ENCODE data around the gene GAPDHS.

Gene GAPDHS

GRCh38 chr19:35560271-35560670 lies 27.0 kb downstream of the GAPDHS start:
- TF ChIP-seq, protein P1, sequence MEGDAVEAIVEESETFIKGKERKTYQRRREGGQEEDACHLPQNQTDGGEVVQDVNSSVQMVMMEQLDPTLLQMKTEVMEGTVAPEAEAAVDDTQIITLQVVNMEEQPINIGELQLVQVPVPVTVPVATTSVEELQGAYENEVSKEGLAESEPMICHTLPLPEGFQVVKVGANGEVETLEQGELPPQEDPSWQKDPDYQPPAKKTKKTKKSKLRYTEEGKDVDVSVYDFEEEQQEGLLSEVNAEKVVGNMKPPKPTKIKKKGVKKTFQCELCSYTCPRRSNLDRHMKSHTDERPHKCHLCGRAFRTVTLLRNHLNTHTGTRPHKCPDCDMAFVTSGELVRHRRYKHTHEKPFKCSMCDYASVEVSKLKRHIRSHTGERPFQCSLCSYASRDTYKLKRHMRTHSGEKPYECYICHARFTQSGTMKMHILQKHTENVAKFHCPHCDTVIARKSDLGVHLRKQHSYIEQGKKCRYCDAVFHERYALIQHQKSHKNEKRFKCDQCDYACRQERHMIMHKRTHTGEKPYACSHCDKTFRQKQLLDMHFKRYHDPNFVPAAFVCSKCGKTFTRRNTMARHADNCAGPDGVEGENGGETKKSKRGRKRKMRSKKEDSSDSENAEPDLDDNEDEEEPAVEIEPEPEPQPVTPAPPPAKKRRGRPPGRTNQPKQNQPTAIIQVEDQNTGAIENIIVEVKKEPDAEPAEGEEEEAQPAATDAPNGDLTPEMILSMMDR (IDR thresholded peaks at IDR 0.05; ENCODE audit: low read depth, low read length): no peak
- TF ChIP-seq EZH2phosphoT487 (IDR thresholded peaks at IDR 0.05; ENCODE audit: low read depth): no peak
- Histone ChIP-seq H3K9ac (ENCODE audit: low read length) (no peak overlapping the region), H3K4me1 (ENCODE audit: low read length) (peaks cover 14% of the 10 kb centered on the region), H3K4me2 (ENCODE audit: low read length) (no peak overlapping the region), H3K27ac (ENCODE audit: low read length) (no peak overlapping the region), H3K27me3 (ENCODE audit: low read depth, low read length) (peaks cover 21% of the 10 kb centered on the region), H4K20me1 (ENCODE audit: insufficient read depth, low read length) (no peaks in the 10 kb centered on the region), H3K36me3 (replicated peaks; ENCODE audit: low read depth, low read length) (no peaks in the 10 kb centered on the region), H3K4me3 (ENCODE audit: low read length) (no peak overlapping the region), H3K79me2 (ENCODE audit: low read length) (no peaks in the 10 kb centered on the region), H3K9me3 (ENCODE audit: insufficient read depth, low read length) (no peaks in the 10 kb centered on the region), H2AFZ (ENCODE audit: low read depth, low read length) (no peak overlapping the region)

GRCh38 chr19:35560677-35561076 lies 27.4 kb downstream of the GAPDHS start:
- Histone ChIP-seq H3K27ac (ENCODE audit: low read length) (no peak overlapping the region), H3K4me2 (ENCODE audit: low read length) (no peak overlapping the region), H4K20me1 (ENCODE audit: insufficient read depth, low read length) (no peaks in the 10 kb centered on the region), H3K36me3 (replicated peaks; ENCODE audit: low read depth, low read length) (no peaks in the 10 kb centered on the region), H3K9me3 (ENCODE audit: insufficient read depth, low read length) (no peaks in the 10 kb centered on the region), H2AFZ (ENCODE audit: low read depth, low read length) (no peak overlapping the region), H3K4me1 (ENCODE audit: low read length) (peaks cover 14% of the 10 kb centered on the region), H3K27me3 (ENCODE audit: low read depth, low read length) (peaks cover 24% of the 10 kb centered on the region), H3K79me2 (ENCODE audit: low read length) (no peaks in the 10 kb centered on the region), H3K9ac (ENCODE audit: low read length) (no peak overlapping the region), H3K4me3 (ENCODE audit: low read length) (no peak overlapping the region)
- TF ChIP-seq, protein P1 (IDR thresholded peaks at IDR 0.05; ENCODE audit: low read depth, low read length): no peak
- no peak for TF ChIP-seq EZH2phosphoT487 (IDR thresholded peaks at IDR 0.05; ENCODE audit: low read depth)

DNA sequence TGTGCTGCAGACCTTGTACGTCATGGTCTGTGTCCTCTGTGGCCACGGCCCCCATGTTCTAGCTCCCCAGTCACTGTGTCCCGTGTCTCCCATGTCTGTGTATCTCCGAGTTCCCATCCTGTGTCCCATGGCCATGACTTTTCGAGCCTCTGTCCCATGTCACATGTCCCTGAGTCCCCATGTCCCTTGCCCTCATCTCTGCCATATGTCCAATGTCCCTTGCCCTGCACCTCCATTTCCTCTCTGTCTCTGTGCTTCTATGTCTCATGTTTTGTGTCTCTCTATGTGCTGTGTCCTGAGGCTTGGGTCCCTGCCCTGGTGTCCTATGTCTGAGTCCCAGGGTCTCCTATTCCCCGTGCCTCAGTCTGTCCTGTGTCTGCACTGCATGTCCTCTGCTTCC lies 28.2 kb downstream of the GAPDHS start:
- no peak overlapping the region for H3K9ac ChIP-seq (ENCODE audit: low read length)
- H3K9me3 ChIP-seq (ENCODE audit: insufficient read depth, low read length): no peaks in the 10 kb centered on the region
- H3K79me2 ChIP-seq (ENCODE audit: low read length): no peaks in the 10 kb centered on the region
- no peaks in the 10 kb centered on the region for H3K36me3 ChIP-seq (replicated peaks; ENCODE audit: low read depth, low read length)
- TF ChIP-seq EZH2phosphoT487 (IDR thresholded peaks at IDR 0.05; ENCODE audit: low read depth): no peak
- TF ChIP-seq, protein P1 (IDR thresholded peaks at IDR 0.05; ENCODE audit: low read depth, low read length): no peak
- no peak overlapping the region for H3K27ac ChIP-seq (ENCODE audit: low read length)
- H3K4me2 ChIP-seq (ENCODE audit: low read length): no peak overlapping the region
- no peak overlapping the region for H3K4me3 ChIP-seq (ENCODE audit: low read length)
- no peak overlapping the region for H2AFZ ChIP-seq (ENCODE audit: low read depth, low read length)
- no peaks in the 10 kb centered on the region for H4K20me1 ChIP-seq (ENCODE audit: insufficient read depth, low read length)
- H3K27me3 ChIP-seq (ENCODE audit: low read depth, low read length): peaks cover 26% of the 10 kb centered on the region
- peaks cover 14% of the 10 kb centered on the region for H3K4me1 ChIP-seq (ENCODE audit: low read length)

DNA sequence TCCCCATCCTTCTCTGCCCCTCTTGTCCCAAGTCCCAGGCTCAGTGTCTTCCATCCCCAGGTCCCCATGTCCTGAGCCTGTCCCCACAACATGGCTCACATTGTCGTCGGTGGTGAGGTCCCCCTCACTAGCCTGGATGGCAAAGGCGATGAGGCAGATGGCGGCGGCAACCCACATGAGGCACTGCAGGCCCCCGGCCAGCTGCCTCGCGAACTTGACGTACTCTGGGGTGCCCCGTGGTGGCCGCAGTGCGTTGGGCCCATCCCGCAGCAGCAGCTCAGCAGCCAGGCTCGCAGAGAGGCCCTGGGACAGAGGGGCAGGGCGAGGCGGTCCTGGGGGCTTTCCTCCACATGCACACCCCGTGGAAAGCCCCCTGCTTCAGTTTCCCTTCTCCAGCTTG lies 29.1 kb downstream of the GAPDHS start:
- Histone ChIP-seq H3K9me3 (ENCODE audit: insufficient read depth, low read length) (no peaks in the 10 kb centered on the region), H3K9ac (ENCODE audit: low read length) (no peak overlapping the region), H3K27me3 (ENCODE audit: low read depth, low read length) (peaks cover 27% of the 10 kb centered on the region), H3K4me1 (ENCODE audit: low read length) (peaks cover 14% of the 10 kb centered on the region), H3K4me3 (ENCODE audit: low read length) (no peak overlapping the region), H3K79me2 (ENCODE audit: low read length) (no peaks in the 10 kb centered on the region), H3K27ac (ENCODE audit: low read length) (no peak overlapping the region), H2AFZ (ENCODE audit: low read depth, low read length) (no peak overlapping the region), H3K4me2 (ENCODE audit: low read length) (no peak overlapping the region), H4K20me1 (ENCODE audit: insufficient read depth, low read length) (no peaks in the 10 kb centered on the region), H3K36me3 (replicated peaks; ENCODE audit: low read depth, low read length) (no peaks in the 10 kb centered on the region)
- no peak for TF ChIP-seq EZH2phosphoT487 (IDR thresholded peaks at IDR 0.05; ENCODE audit: low read depth)
- TF ChIP-seq, protein P1 (IDR thresholded peaks at IDR 0.05; ENCODE audit: low read depth, low read length): no peak
